Stimulated activated CD8-positive, alpha-beta memory T cell treated with anti-CD3 and anti-CD28 coated beads, Interleukin-12 subunit alpha, Interleukin-12 subunit beta, amount 100 ng/mL, for 1 hour (primary cell): ENCODE measurements around the gene SNCB.
"Not testable (repeated sequence)": the region's sequence is repeated elsewhere in the genome, so short reads cannot be mapped to it uniquely, and the experiment has no call there.

Source experiments
- DNase-seq: peaks from one replicate; pipeline ENCODE4 v3.0.0-alpha.2; 2020; ENCODE audit warnings: low read depth

The SNCB gene

GRCh38 chr5:176597417-176598389 lies 32.6 kb downstream of the SNCB start:
- DNase-seq, result no peak

DNA sequence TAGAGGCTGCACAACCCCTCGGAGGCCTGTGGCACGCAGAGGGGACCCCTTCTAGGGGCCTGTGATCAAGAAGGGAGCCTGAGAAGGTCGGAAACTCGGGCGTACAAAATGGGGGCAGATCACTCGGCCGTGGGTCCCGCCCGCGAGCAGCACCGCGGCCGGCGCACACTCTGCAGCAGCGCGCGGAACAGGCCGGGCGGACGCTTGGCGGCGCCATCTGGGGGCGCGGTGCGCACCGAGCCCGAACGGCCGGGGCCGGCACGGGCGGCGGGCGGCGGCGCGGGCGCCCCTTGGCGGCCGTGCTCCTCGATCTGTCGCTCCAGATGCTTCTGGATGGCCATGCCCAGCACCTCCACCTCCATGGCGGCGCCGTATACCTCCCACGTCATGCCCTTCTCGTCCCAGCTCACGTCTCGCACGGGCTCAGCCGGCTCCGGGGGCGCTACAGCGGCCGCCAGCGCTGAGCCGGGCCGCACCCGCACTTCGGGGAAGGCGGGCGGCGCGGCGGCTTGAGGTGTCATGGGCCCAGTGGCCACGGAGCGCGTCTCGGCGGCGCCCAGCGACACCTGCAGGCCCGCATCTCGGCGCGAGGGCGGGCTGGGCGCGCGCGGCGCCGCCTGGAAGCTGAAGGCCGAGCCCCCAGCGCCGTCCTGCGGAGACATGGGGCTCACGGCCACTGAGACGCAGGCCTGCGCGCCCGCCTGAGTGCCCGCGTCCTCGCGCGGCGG lies 33.5 kb downstream of the SNCB start:
- peak; percentile 44 for DNase-seq

GRCh38 chr5:176596069-176596644 lies 34.2 kb downstream of the SNCB start:
- DNase-seq, result no peak

- no peak for DNase-seq
Measured at GRCh38 chr5:176595386-176595943, 34.9 kb downstream of the SNCB start.

- no peak for DNase-seq
Measured at GRCh38 chr5:176594554-176594953, 35.8 kb downstream of the SNCB start.

DNA sequence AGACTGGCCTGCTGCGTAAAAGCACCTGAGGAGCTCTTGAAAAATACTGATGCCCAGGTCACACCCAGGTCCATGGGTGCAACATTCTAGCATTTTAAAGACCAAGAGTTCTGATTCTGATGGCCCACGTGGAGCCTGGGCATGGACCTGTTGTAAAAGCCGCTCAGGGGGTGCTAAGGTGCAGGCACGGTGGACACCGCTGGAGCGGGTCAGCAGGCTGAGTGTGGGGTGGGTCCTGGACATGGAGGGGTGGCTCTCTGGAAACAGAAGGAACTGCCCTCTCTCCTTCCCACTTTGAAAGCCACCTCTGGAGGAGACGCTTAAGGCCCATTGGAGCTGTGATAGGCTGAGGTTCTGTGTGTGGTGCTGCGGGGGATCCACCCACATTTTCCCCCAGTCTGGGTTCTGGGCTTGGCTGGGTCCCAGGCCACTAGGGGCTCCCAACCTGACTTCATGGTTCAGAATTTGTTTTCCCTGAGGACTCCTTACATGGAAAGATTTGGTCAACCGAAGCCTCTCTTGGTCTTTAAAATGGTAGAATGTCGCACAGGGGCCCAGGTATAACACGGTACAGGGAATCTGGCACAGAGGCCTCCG lies 37.0 kb downstream of the SNCB start:
- no peak for DNase-seq

DNA sequence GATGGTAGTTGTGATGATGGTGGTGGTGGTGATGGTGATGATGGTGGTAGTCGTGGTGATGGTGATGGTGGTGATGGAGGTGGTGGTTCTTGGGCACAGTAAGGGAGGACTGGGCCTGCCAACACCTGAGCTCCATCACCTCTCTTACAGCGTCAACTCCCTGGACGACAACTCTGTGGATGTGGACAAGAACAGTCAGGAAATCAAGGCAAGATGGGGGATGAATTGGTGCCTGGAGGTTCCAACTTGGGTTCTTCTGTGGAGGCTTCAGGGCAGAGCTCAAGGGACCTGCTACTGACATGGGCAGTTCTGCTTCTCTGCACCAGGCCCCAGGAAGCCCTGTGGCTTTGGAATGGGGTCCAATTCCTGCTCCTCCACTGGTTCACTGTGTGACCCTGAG lies 37.8 kb downstream of the SNCB start:
- DNase-seq, result no peak

DNA sequence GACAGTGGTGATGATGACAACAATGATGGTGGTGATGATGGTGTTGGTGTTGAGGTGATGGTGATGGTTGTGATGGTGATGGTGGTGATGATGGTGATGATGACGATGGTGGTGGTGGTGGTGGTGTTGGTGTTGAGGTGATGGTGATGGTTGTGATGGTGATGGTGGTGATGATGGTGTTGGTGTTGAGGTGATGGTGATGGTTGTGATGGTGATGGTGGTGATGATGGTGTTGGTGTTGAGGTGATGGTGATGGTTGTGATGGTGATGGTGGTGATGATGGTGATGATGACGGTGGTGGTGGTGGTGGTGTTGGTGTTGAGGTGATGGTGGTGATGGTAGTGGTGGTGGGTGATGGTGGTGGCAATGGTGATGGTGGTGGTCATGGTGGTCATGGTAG lies 38.7 kb downstream of the SNCB start:
- not testable (repeated sequence) for DNase-seq

DNA sequence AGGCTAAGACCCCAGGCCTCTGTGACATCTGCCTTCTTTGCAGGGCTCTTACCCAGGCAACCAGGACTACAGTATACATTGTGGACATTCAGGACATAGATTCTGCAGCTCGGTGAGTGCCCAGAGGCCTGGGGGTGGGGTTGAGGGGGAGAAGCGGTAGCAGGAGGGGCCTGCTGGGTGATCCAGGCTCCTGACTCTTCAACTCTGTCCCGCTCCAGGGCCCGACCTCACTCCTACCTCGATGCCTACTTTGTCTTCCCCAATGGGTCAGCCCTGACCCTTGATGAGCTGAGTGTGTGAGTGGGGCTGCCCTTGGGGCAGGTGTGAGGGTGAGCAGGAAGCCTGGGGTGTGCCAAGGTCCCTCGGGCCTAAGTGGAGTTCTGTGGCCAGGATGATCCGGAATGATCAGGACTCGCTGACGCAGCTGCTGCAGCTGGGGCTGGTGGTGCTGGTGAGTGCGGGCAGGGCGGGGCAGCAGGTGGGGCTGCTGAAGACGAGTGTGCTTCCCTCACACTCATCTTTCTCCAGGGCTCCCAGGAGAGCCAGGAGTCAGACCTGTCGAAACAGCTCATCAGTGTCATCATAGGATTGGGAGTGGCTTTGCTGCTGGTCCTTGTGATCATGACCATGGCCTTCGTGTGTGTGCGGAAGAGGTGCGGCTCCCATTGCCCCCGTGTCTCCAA lies 40.2 kb downstream of the SNCB start:
- DNase-seq, result no peak

- DNase-seq, result no peak
Measured at GRCh38 chr5:176589039-176589769, 41.1 kb downstream of the SNCB start.

- no peak for DNase-seq
Measured at GRCh38 chr5:176588297-176588696, 42.0 kb downstream of the SNCB start.

GRCh38 chr5:176587398-176587797 lies 42.9 kb downstream of the SNCB start:
- no peak for DNase-seq

DNA sequence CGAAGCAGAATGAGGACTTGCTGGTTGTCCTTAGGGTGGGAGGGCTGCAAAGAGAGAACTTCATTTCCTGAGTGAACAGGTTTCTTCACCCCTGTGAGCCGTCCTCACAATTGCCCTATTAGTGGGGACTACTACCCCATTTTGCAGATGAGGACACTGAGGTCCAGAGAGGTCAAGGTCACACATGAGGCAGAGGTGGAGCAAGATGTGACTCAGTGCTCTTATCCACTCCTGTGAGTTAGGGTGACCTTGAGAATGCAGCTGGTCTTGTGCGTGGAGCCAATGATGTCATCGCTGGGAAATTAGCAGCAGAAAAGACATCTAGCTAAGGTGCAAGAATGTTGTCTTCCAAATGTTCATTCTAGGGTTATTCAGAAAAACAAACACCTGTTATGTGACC lies 47.3 kb downstream of the SNCB start:
- no peak for DNase-seq

DNA sequence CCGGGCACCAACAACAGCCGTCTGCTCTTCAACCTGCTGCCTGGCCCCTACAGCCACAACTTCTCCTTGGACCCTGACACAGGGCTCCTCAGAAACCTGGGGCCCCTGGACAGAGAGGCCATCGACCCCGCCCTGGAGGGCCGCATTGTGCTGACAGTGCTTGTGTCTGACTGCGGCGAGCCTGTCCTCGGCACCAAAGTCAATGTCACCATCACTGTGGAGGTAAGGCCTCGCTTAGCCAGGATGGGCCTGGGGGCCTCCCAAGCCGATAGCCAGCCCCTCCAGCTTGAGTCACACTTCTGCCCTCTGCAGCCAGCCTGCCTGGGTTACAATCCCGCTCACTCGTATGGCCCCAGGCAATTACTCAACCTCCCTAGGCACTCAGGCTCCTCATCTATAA lies 49.0 kb downstream of the SNCB start:
- no peak for DNase-seq

GRCh38 chr5:176579323-176579722 lies 51.0 kb downstream of the SNCB start:
- DNase-seq, result no peak

- no peak for DNase-seq
Measured at GRCh38 chr5:176578391-176578808, 51.9 kb downstream of the SNCB start.

- DNase-seq, result no peak
Measured at GRCh38 chr5:176577312-176578176, 52.8 kb downstream of the SNCB start.

DNA sequence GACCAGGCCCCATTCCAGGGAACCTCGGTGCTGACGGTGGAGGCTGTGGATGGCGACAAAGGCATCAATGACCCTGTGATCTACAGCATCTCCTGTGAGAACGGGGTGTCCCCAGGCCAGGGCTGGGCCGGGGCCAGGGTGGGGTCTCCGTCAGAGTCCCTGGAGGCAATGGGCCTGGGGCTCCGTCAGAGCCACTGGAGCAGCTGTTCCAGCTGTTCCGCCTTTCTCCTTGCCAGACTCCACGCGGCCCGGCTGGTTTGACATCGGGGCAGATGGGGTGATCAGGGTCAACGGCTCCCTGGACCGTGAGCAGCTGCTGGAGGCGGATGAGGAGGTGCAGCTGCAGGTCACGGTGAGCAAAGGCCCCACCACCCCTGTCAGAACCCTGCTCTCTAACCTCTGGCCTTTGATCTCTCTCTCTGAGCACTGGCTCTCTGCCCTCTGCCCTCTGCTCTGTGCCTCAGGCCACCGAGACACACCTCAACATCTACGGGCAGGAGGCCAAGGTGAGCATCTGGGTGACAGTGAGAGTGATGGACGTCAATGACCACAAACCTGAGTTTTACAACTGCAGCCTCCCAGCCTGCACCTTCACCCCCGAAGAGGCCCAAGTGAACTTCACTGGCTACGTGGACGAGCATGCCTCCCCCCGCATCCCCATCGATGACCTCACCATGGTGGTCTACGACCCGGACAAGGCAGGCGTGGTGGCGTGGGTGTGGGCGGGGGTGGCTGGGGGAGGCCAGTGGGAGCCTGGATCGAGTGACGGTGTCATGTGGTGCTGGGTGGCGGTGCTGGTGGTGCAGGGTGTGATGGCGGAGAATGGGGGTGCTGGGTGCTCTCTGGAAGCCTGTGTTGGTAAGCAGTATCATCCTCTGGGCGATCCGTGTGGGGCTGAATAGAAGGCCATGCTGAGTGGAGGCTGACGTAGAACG lies 54.6 kb downstream of the SNCB start:
- DNase-seq, result no peak

DNA sequence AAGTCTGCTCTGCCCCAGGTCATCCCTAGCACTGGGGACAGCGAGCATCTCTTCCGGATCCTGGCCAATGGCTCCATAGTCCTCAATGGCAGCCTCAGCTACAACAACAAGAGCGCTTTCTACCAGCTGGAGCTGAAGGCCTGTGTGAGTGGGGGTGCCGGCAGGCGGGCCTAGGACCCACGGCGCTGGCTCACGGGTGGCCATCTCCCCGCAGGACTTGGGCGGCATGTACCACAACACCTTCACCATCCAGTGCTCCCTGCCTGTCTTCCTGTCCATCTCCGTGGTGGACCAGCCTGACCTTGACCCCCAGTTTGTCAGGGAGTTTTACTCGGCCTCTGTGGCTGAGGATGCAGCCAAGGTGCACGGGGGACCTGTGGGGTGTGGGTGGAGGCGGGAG lies 55.3 kb downstream of the SNCB start:
- no peak for DNase-seq
